Stimulated activated CD4-positive, alpha-beta T cell treated with anti-CD3 and anti-CD28 coated beads, TNF-alpha, amount 100 ng/mL, for 24 hours (primary cell): ENCODE measurements around the gene SLC7A10.
A peak's percentile ranks its signal among the peaks of the same experiment; 100 is the strongest.

ENCODE experiments used
- DNase-seq, 3 experiments: peaks; one replicate each; pipeline ENCODE4 v3.0.0-alpha.2; 2020; ENCODE audit warnings: low read depth in 3 of 3

The SLC7A10 gene

GRCh38 chr19:33225458-33225926 lies at the start of gene SLC7A10:
SLC7A10 (minus strand) TSS chr19:33225850; CDS start chr19:33225703, 147 bp downstream.
- no peak for DNase-seq

- no peak for DNase-seq
These were observed 49.3 kb upstream of the SLC7A10 start for GRCh38 chr19:33274663-33275558.

DNA sequence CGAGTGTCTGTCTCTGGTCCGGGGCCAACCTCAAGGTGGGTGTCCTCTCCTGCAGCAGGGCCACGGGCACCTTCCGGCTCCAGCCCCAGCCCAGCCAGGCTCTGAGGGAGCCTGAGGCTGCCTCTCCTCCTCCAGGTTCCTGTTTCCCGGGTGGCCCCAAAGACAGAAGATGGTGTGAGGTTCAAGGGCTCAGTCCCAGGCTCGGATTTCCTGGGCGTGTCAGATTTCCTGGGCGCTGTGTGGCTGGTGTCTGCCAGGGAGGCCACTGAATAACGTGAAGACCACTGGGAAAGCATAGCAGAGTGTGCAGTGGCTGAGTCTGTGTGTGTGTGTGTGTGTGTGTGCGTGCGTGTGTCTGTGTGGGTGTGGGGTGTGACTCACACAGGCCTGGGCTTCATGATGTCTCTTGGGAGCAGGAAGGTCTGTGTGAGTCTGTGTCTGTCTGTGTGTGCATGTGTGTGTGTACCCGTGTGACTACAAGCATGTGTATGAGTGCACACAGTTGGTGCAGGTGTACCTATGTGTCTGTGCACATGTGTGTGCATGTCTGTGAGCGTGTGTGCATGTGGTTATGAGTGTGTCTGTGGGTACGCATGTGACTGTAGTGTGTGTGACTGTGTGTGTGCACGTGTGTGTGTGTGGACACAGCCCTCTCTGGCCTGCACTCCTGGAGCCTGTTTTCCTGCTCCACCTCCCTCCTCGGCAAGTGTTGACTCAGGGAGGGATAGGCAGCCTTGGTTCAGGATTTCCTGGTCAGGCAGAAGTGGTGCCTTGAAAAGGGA lies 48.4 kb upstream of the SLC7A10 start:
- peak in 2 of 3 experiments; percentile 12 to 39 for DNase-seq

DNA sequence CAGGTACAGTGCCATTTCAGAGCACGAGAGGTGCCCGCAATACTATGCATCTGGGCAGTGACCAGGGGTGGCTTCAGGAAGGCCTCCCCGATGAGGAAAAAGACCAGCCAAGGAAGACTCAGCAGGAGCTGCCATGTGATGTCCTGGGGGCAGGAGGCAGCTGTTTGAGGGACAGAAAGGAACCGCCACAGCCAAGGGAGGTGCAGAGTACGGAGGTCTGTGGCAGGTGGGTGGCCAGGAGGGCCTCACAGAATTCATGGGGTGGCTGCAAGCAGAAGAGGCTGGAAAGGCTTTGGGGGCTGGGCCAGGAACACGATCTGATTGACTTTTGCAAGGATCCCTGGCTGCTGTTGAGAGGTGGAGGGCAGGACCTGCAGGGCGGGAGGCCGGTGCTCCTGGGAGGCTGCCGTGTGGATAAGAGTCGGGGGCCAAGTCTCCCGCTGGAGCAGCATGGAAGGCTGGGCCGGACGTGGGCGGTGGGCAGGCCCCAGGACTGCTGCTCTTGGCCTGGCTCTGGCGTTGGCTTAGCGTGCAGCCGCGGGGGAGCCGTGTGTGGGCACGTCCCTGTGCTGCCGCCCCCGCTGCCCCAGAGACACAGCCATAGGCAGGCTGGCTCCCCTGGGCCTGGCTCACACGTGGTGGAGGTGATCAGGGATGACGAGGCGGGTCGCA lies 47.6 kb upstream of the SLC7A10 start:
- no peak for DNase-seq

DNA sequence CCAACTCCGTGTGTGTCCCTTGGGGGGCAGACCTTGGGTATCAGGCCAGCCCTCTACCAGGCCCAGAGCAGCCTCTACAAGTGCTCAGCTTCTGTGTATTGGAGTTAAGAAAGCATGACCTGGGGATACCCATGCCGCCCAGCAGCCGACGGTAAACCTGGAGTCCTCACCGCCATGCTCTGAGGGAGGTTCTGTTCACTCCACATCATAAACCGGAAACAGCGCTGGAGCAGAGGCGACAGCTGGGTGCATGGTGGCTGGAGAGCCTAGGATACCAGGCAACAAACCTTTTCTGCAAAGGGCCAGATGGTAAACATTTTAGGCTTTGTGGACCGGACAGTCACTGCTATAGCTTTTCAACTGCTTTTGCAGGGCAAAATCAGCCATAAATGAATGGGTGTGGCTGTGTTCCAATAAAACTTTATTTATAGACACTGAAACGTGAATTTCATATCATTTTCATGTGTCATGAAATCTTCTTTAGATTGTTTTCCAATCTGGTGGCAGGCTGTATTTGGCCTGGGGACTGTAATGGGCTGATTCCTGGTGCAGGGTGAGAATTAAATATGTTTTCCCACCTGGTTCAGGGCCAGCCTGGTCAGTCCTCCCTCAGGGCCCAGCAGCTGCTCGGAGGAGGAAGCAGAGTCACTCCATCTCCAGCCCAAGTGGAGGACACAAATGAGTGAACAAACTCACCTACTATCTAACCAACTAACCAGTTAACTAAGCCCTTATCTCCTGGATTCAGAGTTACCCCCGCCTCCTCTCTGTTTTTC lies 45.8 kb upstream of the SLC7A10 start:
- DNase-seq: no peak

DNA sequence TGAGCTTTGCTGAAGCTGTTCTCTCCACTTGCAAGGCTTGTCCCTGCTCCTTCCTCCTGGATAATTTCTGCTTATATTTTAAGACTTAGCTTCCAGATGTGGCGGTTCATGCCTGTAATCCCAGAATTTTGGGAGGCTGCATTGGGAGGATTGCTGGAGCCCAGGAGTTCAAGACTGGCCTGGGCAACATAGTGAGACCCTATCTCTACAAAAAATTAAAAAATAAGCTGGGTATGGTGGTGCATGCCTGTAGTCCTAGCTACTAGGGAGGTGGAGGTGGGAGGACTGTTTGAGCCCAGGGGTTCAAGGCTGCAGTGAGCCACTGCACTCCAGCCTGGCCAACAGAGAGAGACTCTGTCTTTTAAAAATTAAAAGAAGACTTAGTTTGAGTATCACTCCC lies 45.1 kb upstream of the SLC7A10 start:
- no peak for DNase-seq

DNA sequence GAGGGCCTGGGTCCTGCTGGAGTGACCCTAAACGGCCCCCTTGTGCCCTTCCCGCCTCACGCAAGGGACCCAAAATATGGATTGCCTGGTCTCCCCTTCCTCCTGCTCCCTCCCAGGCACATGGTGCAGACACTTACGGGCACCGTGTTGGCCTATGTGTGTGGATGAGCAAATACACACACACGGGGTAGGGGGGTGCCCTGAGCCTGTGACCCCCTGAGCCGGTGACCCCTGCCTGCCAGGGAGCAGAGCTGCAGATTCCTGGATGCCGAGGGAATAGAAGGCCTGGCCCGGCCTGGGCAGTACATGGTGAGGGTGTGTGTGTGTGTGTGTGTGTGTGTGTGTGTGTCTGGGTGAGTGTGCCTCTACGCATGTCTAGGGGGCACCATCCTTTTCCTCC lies 43.4 kb upstream of the SLC7A10 start:
- DNase-seq: no peak

DNA sequence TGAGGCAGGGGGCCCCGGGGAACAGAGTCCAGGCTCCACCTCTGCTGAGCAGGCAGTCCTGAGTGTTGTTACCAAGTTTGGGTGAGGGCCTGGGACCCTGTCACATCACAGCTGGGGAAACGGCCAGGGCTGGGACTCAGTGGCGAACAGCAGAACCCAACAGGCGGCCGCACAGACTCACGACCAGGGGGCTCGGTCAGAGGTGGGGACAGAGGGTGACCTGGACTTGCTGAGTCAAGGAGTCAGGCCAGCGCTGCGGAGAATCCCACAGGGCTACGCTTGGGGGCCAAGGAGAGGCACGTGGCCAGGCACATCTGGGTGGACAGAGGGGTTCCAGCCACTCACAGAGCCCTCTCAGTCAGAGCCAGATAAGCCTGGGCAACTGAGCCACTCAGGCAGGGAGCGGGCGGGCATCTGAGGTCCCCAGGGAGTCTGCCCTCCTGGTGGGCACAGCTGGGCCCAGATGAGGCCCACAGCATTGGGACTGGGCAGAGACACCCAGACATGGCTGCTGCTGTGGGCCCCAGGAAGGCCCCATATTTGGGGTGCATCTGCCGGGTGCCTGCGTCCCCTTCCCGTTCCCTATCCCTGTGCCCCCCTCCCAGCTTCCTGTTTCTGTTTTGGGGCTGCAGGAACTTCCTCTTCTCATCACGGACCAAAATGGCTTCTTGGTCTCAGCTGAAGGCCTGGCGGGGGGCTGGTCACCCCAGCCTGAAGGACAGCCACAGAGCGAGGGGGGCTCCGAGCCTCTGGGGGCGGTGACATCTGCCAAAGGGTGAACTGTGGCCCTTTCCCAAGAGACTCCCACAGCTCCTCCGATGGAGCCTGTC lies 42.7 kb upstream of the SLC7A10 start:
- no peak for DNase-seq

- no peak for DNase-seq
These were observed 42.1 kb upstream of the SLC7A10 start for GRCh38 chr19:33267706-33268105.

GRCh38 chr19:33266974-33267484 lies 41.4 kb upstream of the SLC7A10 start:
- DNase-seq: no peak

DNA sequence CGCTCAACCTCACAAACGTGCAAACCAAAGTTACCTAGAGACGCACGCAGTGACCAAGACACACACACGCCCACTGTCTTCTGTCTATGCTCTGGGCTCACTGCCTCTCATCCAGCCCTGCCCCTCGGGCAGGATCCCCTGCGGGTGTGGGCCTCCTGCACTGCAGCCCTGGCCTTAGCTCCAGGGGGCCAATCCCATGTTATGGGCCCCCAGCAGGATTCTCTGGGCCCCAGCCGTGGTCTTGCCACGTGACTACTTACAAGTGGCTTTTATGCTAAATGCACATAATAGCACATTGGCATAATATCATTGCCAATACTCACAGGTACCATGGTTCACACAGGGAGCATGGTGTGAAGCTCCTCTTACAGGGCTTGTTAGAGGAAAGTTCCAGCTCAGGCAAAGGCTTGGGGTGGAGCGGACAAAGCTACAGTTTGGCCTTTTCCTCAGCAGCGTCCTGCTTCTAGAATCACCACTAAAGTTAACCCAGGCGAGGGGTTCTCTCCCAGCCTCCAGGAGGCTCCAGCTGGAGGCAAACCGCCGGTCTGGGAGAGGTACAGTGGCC lies 39.3 kb upstream of the SLC7A10 start:
- DNase-seq: no peak

- no peak for DNase-seq
These were observed 37.8 kb upstream of the SLC7A10 start for GRCh38 chr19:33263325-33264023.

GRCh38 chr19:33261511-33262189 lies 36.0 kb upstream of the SLC7A10 start:
- DNase-seq: no peak

- no peak for DNase-seq
These were observed 35.2 kb upstream of the SLC7A10 start for GRCh38 chr19:33260628-33261418.

- DNase-seq: no peak
These were observed 33.9 kb upstream of the SLC7A10 start for GRCh38 chr19:33259539-33259938.

GRCh38 chr19:33257828-33258227 lies 32.2 kb upstream of the SLC7A10 start:
- DNase-seq: no peak

DNA sequence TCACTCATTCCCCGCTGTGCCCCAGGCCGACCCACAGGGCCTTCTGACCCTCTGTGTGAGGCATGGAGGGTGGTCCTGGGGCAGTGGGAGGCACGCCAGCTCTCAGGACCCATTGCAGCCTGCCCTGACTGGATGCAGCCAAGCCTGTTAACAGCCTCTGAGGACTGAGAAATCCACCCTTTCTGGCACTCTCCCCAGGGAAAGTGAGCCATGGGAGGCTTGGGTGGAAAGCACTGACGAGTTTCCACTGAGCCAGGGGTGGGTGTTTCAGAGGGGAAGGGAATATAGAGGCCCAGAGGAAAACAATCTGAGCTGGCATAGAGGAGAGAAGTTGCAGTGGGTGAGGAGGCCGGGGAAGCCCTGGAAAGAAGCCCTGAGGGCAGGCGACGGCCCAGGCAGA lies 30.6 kb upstream of the SLC7A10 start:
- no peak for DNase-seq

DNA sequence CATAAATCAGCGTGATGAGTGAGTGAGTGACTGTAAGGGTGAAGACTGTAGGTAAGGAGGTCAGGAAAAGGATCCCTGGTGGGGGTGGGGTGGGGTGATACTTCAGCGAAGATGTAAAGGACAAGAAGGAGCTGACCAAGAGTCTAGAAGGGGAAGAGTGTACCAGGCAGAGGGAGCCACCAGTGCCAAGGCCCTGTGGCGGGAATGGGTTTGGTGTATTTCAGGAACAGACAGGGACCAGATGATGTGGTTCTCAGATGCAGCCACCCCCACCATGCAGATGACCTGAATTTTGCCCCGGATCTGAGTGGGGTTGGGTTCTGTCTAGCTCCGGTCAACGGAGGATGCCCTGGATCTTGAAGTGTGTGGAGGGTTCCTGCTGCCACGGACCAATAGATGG lies 30.1 kb upstream of the SLC7A10 start:
- DNase-seq: no peak
